GM18951 (cell line): ENCODE results near the gene LY6G5C.

ENCODE experiments used
- POLR2A ChIP-seq: IDR thresholded peaks from 4 replicates; pipeline ENCODE4 v1.6.1; 2011; ENCODE audit warnings: mild to moderate bottlenecking; ENCODE audit not compliant: insufficient read length, insufficient read depth; ENCODE audit errors: extremely low read depth
- in situ Hi-C: fragments of 300-500 bp; cut with MboI; formaldehyde crosslinking; loops from one replicate; pipeline ENCODE4 v1.12.0; 2022; ENCODE audit warnings: low sequenced_read_pairs, mixed read lengths, inconsistent platforms; ENCODE audit not compliant: unreplicated experiment

LY6G5C gene

DNA sequence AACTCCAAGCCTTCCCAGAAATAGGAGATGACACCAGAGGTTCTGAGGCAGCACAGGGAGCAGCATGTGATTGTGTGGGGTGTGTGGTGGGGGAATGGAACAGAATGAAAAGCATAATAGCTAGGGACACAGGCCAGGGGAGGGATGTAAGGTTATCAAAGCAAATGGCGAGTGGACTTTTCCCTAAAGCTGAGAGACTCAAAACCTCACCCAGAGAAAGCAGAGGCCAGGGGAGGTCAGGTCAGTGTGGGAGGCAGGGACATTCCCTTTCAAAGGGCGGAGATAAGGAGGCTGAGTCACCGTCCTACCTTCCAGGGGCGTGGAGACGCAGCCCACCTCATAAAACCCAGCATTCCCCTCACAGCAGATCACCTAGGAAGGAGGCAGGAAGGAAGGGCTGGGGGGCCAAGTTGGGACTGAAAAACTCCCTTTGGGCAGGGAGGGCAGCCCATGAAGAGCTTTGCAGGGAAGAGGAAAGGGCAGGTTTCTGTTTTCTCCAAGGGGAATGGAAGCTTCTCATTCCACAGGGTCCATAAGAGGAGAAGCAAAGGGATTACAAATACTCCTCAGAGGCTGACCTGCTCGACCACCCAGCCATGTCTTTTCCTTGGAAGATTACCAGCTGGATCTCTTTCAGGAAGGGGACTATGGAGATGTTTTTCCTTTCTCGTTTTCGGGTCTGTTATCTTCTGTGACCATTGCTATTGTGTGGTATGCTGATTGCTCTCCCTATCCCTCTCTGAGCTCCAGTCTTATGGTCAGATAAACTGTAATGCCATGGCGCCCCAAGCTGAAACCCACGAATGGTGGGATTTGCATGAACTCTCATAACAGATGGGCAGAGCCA lies 9.6 kb upstream of the LY6G5C start:
- in situ Hi-C loops, result no loop called here
- no peak for TF ChIP-seq POLR2A

DNA sequence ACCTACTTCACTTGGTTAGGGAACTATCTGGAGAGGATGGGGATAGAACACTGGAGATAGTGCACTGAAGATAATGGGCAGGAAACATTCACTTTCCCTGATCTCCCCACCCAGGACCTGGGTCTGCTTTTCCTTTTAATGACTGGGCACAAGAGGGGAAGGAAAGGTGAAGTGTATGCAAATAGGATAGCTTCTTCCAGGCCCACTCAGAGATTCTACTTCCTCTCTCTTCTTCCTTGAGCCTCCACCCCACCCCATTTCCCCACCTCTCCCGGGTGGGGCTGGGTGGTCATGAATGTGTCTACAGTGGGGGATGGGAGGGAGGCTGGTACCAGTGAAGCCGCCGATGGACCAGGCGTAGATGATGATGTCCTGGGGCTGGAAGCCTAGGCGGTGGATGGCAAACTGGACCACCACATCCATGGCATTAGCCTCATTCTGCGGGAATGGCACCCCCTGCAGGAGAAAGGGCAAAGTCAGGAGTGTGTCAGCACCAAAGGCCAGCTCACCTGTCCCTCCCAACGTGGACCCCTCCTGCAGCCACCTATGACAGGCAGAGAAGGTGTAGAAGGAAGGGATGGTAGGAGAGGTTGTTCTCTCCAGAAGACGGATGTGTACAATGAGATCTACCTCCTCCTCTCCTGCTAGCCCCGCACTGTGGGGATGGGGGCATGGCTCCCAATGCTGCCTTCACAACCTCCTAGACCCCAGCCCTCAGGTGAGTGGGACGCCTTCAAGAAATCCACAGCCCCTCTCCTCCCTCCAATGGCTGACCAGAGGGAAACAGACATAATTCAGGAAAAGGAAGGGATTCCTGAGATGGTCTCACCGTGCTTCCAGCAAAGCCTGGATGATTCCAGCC lies 8.6 kb upstream of the LY6G5C start:
- in situ Hi-C loops, result no loop called here
- TF ChIP-seq POLR2A, result no peak

DNA sequence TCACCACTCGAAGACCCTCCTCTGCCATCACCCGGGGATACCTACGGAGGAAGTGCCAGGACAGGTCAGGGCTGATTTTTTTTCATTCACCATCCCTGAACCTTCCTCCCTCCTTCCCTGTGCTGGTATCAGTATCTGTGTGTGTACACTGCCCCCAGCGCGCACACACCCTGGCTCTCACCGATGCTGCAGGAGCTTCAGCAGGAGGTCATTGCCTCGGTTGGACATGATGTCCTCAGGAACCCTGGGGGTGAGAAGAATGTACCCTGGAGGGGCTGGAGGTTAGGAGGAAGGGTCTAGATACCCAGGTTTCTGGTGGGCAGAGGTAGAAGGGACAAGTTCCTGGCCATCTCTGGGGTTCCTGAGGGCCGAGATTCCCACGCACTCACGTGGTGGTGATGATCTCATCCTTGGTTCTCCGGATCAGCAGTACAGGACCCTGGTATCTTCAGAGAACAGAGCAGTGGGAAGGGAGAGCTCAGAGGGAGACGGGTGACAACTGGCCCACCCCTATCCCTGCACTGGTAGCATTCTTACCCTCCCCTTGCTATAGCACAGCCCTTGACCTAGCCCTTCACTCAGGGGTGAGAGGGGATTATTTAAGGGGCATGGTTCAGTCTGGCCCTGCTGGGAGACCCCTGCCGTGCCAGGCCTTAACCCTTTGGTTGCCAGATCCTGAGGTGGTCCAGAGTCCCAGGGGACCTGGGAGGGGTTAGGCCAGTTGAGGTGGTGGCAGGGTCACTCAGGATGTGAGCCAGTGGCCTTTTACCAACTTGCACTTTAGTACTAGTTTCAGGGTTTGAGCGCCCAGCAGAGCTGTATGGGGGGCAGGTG lies 7.2 kb upstream of the LY6G5C start:
- in situ Hi-C loops, result no loop called here
- no peak for TF ChIP-seq POLR2A

DNA sequence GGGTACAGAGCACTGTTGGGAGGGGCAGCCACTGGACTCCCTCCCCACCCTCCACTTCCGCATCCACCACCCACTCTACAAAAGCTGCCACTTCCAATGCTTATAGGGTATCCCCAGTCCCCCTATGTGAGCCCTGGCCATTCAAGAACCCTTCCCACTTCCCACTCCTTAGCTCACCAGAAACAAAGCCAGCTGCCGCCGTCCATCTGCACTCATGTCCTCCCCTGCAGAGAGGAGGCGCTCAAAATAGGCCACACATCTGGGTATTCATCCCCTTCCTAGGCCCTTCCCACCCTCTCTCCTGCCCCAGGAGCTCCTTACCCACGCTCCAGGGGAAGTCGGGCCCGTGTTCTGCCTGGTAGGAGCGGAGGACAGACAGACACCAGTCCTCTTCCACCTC lies 6.5 kb upstream of the LY6G5C start:
- no peak for TF ChIP-seq POLR2A
- in situ Hi-C loops, result no loop called here

DNA sequence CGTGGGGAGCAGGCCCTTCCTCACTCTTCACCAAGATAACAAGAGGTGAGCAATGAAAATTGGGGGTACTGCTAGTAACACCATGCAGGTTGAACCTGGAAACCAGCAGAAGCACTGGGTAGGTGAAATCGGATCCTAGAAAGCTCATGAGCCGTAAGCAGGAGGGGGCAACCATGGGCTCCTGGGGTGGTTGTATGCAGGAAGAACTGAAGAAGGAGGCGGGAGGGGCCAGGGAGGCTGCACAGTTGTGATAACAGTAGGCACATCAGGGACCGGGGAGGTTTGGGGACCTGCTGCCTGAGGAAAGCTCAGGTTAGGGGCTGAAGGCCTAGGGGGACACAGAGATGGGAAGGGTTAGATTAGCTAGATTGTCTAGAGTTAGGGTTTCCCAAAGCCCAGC lies 5.6 kb upstream of the LY6G5C start:
- in situ Hi-C loops, result no loop called here
- TF ChIP-seq POLR2A, result no peak

DNA sequence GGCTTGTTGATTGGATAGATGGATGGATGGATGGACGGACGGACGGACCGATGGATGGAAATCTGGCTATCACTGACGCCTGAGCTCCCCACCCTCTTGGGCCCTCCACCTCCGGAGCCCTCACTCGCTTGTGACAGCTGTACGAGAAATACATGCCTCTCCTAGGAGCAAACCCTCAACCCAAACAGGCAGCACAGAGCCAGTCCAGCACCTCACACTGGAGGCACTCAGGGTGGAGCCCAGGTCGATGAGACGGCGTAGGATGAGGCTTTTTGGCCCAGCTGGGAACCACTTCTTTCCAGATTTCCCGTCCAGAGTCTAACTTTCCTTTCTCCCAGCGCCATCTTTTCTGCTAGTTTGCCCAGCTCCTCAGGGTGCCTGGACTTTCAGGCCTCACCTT lies 2.7 kb upstream of the LY6G5C start:
- in situ Hi-C loops, result no loop called here

DNA sequence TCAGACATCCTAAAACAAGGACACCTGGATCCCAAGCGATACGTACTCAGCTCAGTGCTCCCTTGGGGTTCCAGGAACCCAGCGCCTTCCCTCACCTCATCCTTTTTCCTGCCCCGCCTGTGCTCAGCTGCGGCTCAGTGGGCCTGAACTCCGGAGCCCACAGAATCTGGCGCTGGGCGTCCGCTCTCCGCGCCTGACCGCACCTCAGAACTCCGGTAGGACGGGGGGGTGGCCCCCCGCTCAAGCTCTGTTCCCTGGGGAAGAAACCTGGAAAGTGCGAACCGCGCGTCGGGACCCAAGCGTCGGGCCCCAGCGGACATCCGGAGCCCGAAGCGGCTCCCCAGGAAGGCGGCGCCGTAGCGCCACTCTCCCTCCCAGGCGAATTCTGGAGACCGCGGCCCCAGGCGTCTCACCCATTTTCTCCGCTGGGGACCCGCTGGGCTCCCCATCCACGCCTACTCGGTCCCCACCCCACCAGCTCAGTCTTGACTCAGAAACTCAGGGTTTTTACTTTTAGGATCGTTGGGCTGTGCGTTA lies 336 bp upstream of the LY6G5C start:
- in situ Hi-C loops, result no loop called here
- TF ChIP-seq POLR2A, result peak; percentile 36

More for the DNA sequence above, 2.7 kb upstream of the LY6G5C start:
- no peak for TF ChIP-seq POLR2A

DNA sequence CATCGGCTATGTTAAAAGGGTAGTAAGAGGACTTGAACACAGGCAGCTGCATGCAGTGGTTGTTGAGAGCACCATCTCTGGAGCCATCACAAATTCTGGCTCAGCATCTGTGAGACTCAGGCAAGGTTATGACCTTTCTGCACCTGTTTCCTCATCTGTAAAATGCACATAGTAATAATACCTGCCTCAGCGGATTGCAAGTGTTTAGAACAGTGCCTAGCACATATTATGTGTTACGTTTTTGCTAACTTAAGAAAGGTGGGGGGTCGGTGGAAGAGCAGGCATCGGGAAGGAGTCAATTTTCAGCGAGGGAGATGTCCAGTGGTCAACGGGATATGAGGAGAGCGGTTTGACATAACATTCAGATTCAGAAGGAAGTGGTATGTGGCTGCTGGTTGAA lies 2.9 kb downstream of the LY6G5C start:
- in situ Hi-C loops, result no loop called here
- TF ChIP-seq POLR2A, result no peak

DNA sequence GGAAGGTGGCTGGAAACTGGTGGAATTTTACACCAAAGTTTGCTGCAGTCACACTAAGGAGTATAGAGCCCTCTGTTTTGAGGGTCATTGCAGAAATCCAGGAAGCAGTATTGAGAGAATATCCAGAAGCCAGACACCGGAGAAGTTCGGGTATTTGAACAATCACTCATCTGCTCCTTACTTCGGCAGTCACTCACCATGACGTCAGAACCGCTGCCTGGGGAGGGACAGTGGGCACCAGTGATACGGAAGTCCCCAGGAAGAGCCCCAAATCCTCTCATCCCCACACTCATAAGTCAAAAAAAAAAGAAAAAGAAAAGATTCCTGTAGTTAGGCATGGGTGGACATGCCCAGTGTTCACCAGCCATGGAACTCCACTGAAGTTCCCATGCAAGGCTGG lies 4.0 kb downstream of the LY6G5C start:
- no peak for TF ChIP-seq POLR2A
- in situ Hi-C loops, result no loop called here

DNA sequence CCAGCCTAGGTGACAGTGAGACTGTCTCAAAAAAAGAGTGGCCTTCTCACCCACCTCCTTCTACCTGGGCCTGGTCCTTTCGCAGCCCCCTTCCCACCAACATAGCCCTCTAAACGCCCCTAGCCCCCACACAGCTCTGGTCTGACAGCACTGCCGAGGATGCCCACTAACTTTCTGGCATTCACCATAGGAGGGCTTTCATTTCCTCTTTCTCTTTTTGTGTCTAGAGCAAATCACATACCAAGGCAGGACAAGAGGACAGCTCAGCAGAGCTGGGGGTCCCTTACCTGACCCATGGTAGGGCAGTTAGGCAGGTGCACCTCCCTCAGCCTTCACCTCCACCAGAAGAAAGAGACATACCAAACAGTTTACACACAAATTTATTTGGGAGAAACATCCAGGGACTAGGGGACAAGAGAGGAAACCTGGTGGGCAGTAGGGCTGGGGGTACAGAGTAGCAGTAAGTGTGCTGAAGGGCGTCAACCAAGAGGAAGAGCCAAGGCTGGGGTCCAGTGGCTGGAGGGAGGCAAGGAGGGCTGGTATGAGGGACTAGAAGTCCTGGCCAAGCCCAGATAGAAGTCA lies 4.5 kb downstream of the LY6G5C start:
- in situ Hi-C loops, result no loop called here
- TF ChIP-seq POLR2A, result no peak

DNA sequence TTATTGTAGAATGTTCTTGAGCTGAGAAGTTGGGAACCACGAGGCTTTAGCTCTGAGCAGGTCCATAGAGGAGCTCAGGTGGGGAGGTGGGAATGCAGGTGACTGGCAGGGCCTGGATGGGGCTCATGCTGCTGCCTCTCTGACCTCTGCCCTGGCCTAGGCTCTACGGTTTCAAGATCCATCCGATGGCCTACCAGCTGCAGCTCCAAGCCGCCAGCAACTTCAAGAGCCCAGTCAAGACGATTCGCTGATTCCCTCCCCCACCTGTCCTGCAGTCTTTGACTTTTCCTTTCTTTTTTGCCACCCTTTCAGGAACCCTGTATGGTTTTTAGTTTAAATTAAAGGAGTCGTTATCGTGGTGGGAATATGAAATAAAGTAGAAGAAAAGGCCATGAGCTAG lies 11.2 kb downstream of the LY6G5C start, which contains the start of gene LY6G5B:
Gene LY6G5B, plus strand, starts transcription at position 301 of the 400 bp plus-strand sequence. CDS start 975 bp downstream, outside the sequence.
- in situ Hi-C loops, result no loop called here
- TF ChIP-seq POLR2A, result no peak

DNA sequence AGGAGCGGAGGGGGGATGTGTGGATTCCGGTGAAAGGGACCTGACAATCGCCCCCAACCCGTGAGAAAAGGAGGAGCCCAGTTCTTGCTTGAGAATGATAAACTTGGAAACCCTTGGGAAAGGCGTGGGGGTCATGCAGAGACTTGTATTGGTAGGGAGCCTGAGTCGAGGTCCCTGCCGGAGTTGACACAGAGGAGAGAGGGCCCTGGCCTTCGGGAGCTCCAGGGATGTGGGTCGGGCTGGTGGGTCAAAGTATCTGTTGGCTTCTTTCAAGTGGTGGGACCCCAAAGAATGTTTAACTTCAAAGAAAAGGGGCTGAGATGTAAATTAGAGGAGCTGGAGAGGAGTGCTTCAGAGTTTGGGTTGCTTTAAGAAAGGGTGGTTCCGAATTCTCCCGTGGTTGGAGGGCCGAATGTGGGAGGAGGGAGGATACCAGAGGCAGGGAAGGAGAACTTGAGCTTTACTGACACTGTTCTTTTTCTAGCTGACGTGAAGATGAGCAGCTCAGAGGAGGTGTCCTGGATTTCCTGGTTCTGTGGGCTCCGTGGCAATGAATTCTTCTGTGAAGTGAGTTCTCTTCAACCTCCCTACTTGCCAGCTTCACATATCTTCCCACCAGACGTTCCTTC lies 14.4 kb downstream of the LY6G5C start:
- in situ Hi-C loops, result no loop called here
- no peak for TF ChIP-seq POLR2A
